ENCODE results near the gene LYZL4. TPM values are rescaled to one million over a fixed set of nuclear protein-coding genes. Genes with fewer than 3 reads are reported as not detected.
A peak's percentile ranks its signal among the peaks of the same experiment; 100 is the strongest.

The LYZL4 gene
- total RNA-seq, 3 donors from 2014 or later (not counting 1 experiment from before 2014, with no cell fraction given): not detected

DNA sequence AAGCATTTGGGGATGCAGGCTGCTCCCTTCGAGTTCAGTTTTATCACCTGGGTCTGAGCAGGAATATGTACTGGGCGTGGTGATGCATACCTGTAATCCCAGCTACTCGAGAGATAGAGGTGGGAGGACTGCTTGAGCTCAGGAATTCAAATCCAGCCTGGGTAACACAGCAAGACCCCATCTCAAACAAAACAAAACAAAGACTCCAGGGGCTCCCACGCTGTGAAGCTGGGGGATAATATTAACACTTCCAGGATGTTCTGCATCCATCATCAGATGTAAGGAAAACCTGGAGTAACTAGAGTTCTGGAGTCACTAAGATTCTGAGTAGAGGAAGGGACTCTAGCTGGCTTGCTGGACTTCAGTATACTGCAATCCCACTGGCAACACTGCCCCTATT, 40.6 kb downstream of the LYZL4 start:
- H3K27ac ChIP-seq (ENCODE audit: low read length): no peak overlapping the region
- H3K27me3 Mint-ChIP-seq (ENCODE audit: low read depth in 2 of 2): peaks cover 6 to 15% of the 10 kb centered on the region in 2 donors
- intact Hi-C loops (cut with micrococcal nuclease): no loop called here
- no peak overlapping the region for H3K4me3 ChIP-seq (ENCODE audit: low read length)
- H3K4me1 ChIP-seq (ENCODE audit: control insufficient read depth, insufficient read depth, low read length): no peaks in the 10 kb centered on the region
- H3K4me3 Mint-ChIP-seq: no peak overlapping the region
- TF ChIP-seq, protein P1, sequence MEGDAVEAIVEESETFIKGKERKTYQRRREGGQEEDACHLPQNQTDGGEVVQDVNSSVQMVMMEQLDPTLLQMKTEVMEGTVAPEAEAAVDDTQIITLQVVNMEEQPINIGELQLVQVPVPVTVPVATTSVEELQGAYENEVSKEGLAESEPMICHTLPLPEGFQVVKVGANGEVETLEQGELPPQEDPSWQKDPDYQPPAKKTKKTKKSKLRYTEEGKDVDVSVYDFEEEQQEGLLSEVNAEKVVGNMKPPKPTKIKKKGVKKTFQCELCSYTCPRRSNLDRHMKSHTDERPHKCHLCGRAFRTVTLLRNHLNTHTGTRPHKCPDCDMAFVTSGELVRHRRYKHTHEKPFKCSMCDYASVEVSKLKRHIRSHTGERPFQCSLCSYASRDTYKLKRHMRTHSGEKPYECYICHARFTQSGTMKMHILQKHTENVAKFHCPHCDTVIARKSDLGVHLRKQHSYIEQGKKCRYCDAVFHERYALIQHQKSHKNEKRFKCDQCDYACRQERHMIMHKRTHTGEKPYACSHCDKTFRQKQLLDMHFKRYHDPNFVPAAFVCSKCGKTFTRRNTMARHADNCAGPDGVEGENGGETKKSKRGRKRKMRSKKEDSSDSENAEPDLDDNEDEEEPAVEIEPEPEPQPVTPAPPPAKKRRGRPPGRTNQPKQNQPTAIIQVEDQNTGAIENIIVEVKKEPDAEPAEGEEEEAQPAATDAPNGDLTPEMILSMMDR (IDR thresholded peaks at IDR 0.05): no peak
- no peak for ATAC-seq
- H3K27me3 ChIP-seq (ENCODE audit: control insufficient read depth, insufficient read depth, low read length): no peaks in the 10 kb centered on the region
- no peaks in the 10 kb centered on the region for H3K9me3 Mint-ChIP-seq
- no peaks in the 10 kb centered on the region for H3K36me3 Mint-ChIP-seq
- no peak overlapping the region for H3K27ac Mint-ChIP-seq
- no peak for DNase-seq
- H3K4me1 Mint-ChIP-seq: no peaks in the 10 kb centered on the region
- no peaks in the 10 kb centered on the region for H3K9me3 ChIP-seq (ENCODE audit: control insufficient read depth, insufficient read depth, low read length)
- H3K36me3 ChIP-seq (ENCODE audit: control insufficient read depth, insufficient read depth, low read length): no peaks in the 10 kb centered on the region
- 78% methylated on average over 2 of the region's 4 CpGs for WGBS (ENCODE audit: insufficient coverage)

DNA sequence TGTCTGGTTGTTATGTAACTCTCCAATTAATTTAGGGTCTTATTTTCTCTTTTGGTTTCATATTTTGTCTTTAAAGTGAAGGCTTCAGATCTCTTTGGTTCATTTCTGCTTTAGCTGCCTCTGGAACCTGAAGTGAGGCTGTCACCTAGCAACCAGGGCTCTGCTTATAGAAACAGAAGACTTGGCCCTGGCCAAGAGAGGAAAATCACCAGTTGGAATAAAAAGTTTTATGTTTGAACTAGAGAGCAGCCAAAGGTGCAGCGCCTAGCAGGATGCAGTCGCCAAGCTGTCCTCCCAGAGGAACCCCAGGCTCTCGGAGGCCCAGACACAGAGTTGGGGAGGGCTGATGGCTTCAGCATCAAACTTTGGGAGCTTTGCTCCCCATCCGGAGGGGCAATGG, 41.1 kb downstream of the LYZL4 start:
- peak in 1 of 2 donors; percentile 38 for DNase-seq
- 76% methylated on average over 4 of the region's 4 CpGs for WGBS (ENCODE audit: insufficient coverage)
- H3K27ac ChIP-seq (ENCODE audit: low read length): no peak overlapping the region
- no peak overlapping the region for H3K27ac Mint-ChIP-seq
- no peaks in the 10 kb centered on the region for H3K9me3 ChIP-seq (ENCODE audit: control insufficient read depth, insufficient read depth, low read length)
- ATAC-seq: no peak
- H3K36me3 ChIP-seq (ENCODE audit: control insufficient read depth, insufficient read depth, low read length): no peaks in the 10 kb centered on the region
- intact Hi-C loops (cut with micrococcal nuclease): no loop called here
- peaks cover 6 to 10% of the 10 kb centered on the region in 2 donors for H3K27me3 Mint-ChIP-seq (ENCODE audit: low read depth in 2 of 2)
- H3K9me3 Mint-ChIP-seq: no peaks in the 10 kb centered on the region
- no peak overlapping the region for H3K4me3 ChIP-seq (ENCODE audit: low read length)
- H3K27me3 ChIP-seq (ENCODE audit: control insufficient read depth, insufficient read depth, low read length): no peaks in the 10 kb centered on the region
- H3K4me1 ChIP-seq (ENCODE audit: control insufficient read depth, insufficient read depth, low read length): no peaks in the 10 kb centered on the region
- no peak overlapping the region for H3K4me3 Mint-ChIP-seq
- no peaks in the 10 kb centered on the region for H3K36me3 Mint-ChIP-seq
- no peaks in the 10 kb centered on the region for H3K4me1 Mint-ChIP-seq
- TF ChIP-seq, protein P1 (IDR thresholded peaks at IDR 0.05): no peak

DNA sequence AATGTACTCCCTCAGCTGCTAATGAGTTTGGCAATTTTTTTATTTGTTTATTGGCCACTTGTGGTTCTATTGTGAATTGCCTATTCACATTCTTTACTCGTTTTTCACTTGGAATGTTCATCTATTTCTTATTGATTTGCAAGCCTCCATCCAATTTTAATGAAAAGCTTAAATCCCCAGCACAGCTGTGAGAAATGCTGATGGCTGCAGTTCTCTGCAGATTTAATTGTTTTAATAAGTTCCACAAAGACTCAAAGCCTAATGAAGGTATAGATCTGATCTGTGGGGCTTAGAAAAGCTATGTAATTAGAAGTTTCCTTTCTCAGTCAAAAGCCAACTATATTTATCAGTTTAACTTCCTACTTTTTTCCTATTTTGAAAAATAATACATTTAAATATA, 41.5 kb downstream of the LYZL4 start:
- Histone ChIP-seq H3K9me3 (ENCODE audit: control insufficient read depth, insufficient read depth, low read length) (no peaks in the 10 kb centered on the region), H3K27ac (ENCODE audit: low read length) (no peak overlapping the region), H3K27me3 (ENCODE audit: control insufficient read depth, insufficient read depth, low read length) (no peaks in the 10 kb centered on the region), H3K4me3 (ENCODE audit: low read length) (no peak overlapping the region), H3K36me3 (ENCODE audit: control insufficient read depth, insufficient read depth, low read length) (no peaks in the 10 kb centered on the region), H3K4me1 (ENCODE audit: control insufficient read depth, insufficient read depth, low read length) (no peaks in the 10 kb centered on the region)
- H3K27me3 Mint-ChIP-seq (ENCODE audit: low read depth in 2 of 2): peaks cover 6 to 7% of the 10 kb centered on the region in 2 donors
- intact Hi-C loops (cut with micrococcal nuclease): no loop called here
- TF ChIP-seq, protein P1 (IDR thresholded peaks at IDR 0.05): no peak
- no peak for DNase-seq
- 63% methylated on average over 1 of the region's 1 CpG for WGBS (ENCODE audit: insufficient coverage)
- H3K9me3 Mint-ChIP-seq: no peaks in the 10 kb centered on the region
- no peak overlapping the region for H3K27ac Mint-ChIP-seq
- H3K36me3 Mint-ChIP-seq: no peaks in the 10 kb centered on the region
- no peaks in the 10 kb centered on the region for H3K4me1 Mint-ChIP-seq
- no peak overlapping the region for H3K4me3 Mint-ChIP-seq
- ATAC-seq: no peak

DNA sequence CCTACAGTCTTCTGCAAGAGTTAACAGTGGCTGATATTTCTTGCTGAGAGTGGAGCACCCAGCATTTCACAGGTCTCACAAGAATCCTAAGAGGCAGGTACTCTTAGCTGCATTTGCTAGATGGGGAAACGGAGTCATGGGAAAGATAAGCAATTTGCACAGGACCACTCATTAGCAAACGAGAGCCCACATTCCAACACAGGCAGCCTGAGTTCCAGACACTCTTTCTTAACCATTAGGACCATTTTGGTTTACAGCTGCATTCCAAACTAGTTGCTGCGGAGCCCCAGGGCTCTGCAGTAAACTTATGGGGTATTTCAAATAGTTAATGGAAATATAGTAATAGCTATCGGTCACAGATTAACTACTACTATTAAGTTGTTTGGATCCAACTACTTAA, 42.5 kb downstream of the LYZL4 start:
- no peaks in the 10 kb centered on the region for H3K36me3 Mint-ChIP-seq
- no peaks in the 10 kb centered on the region for H3K9me3 Mint-ChIP-seq
- Histone ChIP-seq H3K4me3 (ENCODE audit: low read length) (no peak overlapping the region), H3K27me3 (ENCODE audit: control insufficient read depth, insufficient read depth, low read length) (no peaks in the 10 kb centered on the region), H3K36me3 (ENCODE audit: control insufficient read depth, insufficient read depth, low read length) (no peaks in the 10 kb centered on the region), H3K27ac (ENCODE audit: low read length) (no peak overlapping the region), H3K4me1 (ENCODE audit: control insufficient read depth, insufficient read depth, low read length) (no peaks in the 10 kb centered on the region), H3K9me3 (ENCODE audit: control insufficient read depth, insufficient read depth, low read length) (no peaks in the 10 kb centered on the region)
- H3K27ac Mint-ChIP-seq: no peak overlapping the region
- peaks cover 9 to 14% of the 10 kb centered on the region in 2 donors for H3K27me3 Mint-ChIP-seq (ENCODE audit: low read depth in 2 of 2)
- TF ChIP-seq, protein P1 (IDR thresholded peaks at IDR 0.05): no peak
- intact Hi-C loops (cut with micrococcal nuclease): no loop called here
- no peaks in the 10 kb centered on the region for H3K4me1 Mint-ChIP-seq
- ATAC-seq (no peak), DNase-seq (no peak)
- 91% methylated on average over 2 of the region's 4 CpGs for WGBS (ENCODE audit: insufficient coverage)
- no peak overlapping the region for H3K4me3 Mint-ChIP-seq

Data from natural killer cell (primary cell).